IPS-NIHi11 (cell line): ENCODE results near the gene CA7.
"Not testable (repeated sequence)": the region's sequence is repeated elsewhere in the genome, so short reads cannot be mapped to it uniquely, and the experiment has no call there.

ENCODE experiments used
- DNase-seq: peaks from one replicate; pipeline ENCODE4 v3.0.0; 2012; ENCODE audit warnings: mixed read lengths, low spot score

Gene CA7

DNA sequence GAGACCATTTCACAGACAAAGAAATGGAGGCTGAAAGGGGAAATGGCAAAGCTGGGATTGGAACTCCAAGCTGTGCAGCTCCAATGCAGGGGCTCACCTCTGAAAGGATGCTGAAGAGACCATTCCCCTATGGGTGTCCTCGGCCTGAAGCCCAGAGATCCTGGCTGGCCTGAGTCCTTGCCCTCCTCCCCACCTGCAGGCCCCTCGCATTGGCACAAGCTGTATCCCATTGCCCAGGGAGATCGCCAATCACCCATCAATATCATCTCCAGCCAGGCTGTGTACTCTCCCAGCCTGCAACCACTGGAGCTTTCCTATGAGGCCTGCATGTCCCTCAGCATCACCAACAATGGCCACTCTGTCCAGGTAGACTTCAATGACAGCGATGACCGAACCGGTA, 2.6 kb downstream of the CA7 start:
- no peak for DNase-seq

DNA sequence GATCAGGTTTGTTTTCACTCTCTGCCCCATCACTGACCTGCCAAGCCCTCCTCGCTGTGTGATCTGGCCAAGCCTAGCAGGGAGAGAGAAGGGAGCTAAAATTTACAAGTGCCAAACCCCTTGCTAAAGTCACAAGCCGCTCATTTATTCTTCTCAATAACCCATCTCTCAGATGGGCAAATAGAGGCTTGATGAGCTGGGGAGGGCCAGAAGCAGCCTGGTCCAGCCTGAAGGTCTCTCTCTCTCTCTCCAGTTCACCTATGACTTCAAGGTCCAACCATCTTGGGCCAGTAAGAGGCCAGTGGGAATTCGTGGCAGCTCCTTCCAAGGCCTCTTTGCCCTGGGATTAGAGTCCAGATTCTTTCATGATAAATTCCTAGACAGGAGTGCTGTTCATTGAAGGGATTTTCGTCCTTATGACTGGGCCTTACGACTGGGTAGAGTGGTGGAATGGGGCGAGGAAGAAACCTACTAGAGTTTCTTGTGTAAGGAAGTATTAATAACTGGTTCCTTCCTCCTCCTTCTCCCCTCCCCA, 3.4 kb downstream of the CA7 start:
- DNase-seq = no peak

DNA sequence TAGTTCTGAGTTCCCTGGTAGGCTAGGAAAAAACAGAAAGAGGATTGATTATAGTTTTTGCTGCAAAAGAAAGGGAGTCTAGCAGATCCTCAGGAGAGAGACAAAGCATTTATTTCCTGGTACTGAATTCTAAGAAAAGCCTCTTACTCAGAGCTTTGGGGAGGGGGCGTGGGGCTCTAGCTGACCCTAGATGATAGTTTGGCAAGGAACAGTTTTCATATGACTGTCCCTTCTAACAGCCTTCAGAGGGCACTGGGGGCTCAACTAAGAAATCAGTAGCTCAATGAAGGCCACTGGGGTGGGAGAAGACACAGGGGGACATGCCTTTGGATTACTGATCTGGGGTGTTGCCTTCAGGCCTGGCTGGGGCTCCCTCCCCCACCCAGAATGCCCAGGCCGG, 4.0 kb downstream of the CA7 start:
- no peak for DNase-seq

DNA sequence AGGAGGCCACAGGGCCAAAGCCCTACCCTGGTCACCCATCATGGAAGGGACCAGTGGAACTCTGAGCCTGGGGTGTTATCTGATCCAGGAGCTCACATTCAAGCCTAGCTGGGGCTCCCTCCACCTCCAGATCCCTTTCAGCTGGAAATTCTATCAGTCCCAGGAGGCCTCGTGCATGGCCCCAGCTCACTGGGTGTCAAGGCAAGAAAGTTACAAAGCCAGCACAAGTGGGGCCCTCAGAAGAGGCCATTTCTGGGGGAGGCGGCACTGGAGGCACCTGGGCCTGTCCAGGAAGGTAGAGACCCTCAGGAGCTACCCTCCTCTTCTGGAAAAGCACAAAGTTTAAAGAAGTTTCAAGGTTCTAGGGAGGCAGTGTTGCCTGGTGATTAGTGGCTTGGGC, 4.8 kb downstream of the CA7 start:
- DNase-seq = no peak

DNA sequence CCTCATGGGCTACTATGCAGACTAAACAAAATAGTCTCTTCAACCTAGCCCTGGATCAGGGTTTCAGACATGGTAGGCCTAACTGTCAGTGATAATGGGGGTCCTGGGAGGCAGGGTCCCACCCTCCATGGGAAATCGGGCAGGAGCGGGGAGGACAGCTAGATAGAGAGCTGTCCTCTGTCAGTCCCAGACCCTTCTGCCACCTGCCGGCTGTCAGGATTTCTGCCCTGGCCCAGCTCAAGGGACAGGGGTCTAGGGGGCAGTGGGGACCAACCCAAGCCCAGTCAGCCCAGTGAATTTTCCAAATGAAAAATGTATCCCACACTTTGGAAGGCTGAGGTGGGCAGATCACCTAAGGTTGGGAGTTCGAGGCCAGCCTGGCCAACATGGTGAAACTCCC, 5.3 kb downstream of the CA7 start:
- DNase-seq = no peak

DNA sequence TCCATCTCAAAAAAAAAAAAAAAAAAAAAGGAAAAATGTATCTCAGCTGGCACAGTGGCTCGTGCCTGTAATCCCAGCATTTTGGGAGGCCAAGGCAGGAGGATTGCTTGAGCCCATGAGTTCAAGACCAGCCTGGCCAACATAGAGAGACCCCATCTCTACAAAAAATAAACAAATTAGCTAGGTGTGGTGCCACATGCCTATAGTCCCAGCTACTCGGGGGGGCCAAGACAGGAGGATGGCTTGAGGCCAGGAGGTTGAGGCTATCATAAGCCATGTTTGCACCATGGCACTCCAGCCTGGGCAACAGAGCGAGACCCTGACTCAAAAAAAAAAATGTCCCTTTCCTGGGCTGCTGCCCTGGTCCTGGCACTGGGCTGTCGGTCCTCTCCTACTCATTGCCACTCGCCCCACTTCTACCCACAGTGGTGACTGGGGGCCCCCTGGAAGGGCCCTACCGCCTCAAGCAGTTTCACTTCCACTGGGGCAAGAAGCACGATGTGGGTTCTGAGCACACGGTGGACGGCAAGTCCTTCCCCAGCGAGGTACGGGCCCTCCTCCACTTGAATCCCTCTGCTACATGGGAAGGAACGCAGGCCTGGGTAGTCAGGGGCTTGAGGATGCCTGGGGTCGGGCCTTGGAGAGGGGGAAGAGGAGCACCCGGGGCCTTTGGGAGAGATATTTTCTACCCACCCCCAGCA, 6.1 kb downstream of the CA7 start:
- no peak for DNase-seq

DNA sequence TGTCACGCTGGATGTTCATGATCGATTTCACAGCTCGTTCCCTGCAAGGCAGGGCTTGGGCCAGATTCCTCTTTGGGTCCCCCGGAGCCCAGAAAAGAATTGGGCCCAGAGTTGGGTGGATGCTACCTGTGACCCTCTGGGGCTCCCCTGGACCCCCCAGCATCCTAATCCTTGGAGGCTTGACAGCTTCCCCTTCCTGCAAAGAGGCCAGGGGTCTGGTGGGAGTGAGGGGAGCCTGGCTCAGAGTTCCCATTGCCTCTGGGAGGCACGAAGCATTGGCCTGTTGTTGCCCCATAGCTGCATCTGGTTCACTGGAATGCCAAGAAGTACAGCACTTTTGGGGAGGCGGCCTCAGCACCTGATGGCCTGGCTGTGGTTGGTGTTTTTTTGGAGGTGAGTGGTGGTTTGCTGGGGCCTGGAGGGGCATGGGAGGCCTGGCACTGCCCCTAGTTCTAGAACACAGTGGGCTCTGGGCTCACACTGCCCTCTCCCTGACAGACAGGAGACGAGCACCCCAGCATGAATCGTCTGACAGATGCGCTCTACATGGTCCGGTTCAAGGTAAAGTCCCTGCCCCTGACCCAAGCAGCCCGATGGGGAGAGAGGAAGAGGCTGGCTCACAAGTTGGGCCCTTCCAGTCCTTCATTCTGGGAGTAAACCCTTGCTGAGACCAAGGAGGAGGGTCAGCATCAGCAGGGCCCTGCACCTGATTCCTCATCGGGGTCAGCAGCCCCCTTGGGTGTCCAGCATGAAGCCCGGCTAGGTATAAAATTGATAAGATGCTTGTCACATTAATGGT, 7.2 kb downstream of the CA7 start:
- no peak for DNase-seq

DNA sequence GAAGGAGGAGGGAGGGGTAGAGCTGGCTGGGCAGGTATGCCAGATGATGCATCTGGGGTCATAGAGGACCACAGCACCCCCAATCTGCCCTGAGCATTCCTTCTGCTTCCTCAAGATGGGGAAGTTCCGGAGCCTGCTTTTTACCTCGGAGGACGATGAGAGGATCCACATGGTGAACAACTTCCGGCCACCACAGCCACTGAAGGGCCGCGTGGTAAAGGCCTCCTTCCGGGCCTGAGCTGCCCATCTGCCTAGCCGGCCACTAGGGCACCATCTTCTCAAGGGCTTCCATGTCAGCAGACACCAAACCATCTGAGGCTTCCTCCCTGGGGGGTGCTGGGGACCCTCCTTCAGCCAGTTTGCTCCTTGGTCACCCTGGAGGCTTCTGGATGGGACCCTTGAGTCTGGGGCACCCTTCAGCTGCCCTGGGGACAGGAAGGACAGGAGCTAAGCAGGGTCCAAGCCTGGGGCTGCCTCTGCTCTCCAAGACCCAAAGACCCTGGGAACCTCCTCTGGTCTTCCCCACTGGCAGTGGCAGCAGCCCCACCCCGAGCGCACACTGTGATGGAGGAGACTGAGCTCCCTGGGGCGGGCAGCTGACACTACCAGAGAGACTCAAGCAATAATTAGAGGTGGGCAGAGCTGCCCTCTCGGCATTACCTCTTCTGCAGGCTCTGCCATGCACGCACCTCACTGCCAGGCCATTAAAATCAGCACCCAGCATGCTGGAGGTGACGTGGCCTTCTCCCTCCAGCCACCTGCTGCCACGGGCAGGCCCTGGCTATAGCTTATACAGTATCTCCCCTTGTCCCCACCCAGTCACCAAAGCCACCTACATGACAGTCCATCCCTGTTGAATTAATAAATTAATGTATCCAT, 9.3 kb downstream of the CA7 start:
- DNase-seq = no peak

DNA sequence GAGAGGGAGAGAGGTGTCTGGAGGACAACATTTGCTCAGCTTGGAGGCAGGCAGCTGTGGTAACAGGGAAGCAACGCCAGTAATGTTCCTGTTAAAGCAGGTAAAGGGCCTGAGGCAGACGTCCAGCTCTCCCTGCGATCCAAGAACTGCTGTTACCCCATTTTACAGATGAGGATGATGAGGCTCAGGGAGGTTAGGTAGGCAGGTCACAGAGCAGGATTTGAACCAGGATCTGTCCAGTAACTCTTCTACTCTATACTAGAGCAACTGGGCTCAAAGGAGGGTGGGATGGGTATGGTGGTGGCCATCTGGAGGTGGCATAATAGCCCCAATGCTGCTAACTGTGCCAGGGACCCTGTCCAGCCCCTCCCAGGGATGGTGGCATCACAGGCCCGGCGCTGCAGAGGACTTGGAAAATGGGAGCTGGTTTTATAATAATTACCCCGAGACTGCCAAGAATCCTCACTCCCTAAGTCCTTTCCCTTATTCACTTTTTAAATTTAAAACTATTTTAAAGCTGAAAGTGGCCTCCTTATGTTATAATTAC, 12.0 kb downstream of the CA7 start:
- DNase-seq = no peak

DNA sequence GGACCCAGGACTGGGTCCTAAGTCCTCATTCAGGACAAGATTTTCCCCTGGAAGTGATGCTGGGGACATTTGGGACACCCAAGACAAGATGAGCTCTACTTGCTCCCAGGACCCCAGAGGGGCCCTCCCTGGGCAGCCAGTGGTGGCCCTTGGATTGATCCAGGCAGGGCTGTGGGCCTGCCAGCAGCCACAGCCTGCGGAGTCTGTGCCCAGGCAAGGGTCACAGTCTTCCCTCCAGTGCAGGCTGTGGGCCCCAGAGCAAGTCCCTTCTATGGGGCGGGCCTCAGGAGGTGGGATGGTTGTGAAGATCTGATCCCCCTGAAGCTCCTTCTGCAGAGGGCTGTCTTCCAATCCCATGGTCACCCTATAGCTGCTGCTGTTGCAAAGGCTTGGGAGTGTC, 12.6 kb downstream of the CA7 start:
- DNase-seq = no peak

DNA sequence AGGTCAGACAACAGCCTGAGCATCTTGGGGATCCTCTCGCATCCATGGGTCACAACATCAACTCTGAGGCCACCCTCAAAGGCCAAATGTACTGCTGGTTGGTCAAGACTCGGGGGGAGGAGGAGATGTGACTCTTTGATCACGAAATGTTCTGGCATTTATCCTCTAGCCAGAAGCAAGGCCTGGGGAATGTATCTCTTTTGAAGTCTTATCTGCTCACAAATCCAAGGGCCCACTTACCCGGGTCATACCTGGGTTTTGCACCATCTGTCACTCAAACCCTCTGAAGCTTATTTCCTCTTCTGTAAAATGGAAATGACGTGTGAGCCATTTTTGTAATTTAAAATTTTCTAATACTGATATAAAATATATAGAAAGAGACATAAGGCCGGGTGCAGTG, 13.2 kb downstream of the CA7 start:
- no peak for DNase-seq

DNA sequence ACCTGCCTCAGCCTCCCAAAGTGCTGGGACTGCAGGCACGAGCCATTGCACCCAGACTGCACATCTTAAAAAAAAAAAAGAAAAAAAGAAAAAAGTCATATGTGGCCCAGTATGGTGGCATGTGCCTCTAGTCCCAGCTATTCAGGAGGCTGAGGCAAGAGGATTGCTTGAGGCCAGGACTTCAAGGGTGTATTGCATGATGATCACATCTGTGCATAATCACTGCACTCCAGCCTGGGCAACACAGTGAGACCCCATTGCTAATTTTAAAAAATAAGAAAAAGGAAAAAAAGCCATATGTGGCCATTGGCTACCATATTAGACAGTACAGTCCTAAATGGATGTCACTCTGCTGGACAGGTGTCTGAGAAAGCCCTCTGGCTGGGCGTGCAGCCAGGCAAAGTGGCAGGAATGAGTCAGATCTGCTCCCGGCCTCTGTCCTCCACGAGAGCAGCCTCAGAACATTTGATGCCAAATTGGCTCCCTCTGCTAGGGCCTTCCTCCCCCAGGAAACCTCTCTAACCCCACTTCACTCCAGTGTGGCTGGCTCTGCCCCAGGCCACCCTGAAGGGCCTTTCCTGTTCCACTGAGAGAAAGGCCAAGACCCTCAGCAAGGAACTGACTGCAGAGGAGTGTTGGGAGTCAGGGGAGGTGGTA, 14.7 kb downstream of the CA7 start:
- DNase-seq = no peak

DNA sequence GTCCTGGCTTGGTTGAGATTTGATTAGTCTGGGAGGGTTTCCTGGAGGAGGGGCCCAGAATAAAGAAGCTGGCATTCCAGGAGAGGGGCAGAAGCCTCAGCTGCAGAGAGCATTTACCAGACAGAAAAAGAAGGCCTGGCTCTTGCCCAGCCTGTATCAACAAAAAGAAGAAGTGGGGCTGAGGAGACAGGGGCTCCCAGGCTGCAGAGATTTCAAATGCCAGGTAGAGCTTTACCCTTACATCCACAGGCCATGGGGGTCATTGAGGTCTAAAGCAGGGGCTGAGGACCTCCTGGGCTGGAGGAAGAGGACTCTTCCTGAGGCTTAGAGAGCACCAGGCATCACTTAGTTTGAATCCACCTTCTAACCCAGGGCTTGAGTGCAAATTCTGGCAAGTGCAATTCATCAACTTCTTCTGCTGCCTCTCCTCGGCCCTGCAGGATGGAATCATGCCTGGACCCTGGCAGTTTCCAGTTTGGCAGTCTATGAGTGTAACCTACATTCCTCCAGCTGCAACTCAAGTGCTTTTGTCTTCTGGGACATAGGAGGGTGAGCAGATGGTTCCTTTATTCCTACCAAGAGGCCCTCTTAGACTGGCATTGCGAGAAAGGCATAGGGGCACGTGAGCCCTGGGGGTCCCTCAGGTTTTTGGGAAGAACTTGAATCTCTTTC, 15.3 kb downstream of the CA7 start:
- no peak for DNase-seq

DNA sequence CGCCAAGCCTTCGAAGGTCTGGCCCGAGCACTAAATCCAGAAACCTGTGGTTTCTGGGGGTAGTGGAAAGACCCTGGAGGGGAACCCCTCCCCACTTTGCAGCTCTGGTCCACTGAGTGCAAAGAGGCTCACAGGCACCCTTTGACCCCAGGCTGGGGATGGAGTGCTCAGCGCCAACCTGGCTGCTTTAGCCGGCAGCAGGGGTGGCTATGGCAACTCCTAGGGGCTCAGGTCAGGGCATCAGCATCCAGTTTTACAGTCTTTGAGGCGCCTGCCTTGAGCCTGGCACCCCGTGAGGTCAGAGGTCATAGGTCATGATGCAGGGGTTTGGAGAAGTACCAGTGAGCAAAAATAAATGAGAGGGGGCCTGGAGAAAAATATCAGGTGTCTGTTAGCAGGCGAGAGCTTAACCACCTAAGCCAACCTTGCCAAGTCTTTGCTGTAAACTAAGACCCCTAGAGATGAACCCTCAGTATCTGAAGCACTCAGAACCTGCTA, 17.9 kb downstream of the CA7 start:
- DNase-seq = no peak

DNA sequence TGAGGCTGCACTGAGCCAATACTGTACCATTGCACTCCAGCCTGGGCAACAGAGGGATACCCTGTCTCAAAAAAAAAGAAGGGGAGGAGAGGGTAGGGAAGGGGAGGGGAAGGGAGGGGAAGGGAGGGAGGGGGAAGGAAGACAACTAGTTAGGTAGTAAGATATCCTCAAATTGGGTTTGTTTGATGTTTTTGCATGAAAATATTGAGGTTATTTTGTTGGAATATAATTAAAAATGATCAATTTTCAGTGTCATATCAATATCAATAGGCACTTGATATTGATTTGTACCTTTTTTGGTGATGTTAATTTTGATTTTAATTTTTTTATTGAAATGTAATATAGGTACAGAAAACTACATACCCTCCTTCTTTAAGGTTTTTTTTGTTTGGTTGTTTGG, 19.5 kb downstream of the CA7 start:
- no peak for DNase-seq

DNA sequence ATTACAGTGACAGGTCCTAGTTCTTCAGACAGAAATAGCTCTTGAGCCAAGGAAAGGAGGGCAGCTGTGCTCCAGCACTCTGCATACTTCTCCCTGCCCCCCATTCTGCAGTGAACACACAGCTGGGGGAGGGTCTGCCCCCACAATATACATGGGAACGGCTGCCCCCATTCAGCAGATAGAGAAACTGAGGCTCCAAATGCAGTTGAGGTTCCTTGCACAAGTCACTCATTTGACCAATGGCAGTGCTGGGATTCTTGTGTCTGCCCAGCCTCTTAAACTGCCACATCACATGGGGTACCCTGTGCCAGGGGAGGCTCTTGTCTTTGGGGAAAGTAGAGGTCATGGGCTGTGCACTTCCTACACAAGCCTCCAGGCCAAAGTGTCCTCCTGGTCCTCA, 25.2 kb downstream of the CA7 start:
- no peak for DNase-seq

DNA sequence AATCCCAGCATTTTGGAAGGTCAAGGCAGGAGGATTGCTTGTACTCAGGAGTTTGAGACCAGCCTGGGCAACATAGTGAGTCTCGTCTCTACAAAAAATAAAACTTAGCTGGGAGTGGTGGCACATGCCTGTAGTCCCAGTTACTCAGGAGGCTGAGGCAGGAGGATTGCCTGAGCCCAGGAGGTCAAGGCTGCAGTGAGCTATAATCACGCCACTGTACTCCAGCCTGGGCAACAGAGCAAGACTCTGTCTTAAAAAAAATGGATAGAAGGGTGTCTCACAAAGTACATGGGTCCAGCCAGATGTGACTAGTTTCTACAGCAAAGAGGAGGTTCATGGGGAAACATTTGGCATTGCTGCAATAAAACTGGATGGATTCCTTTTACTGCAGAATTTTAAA, 27.1 kb downstream of the CA7 start:
- not testable (repeated sequence) for DNase-seq

DNA sequence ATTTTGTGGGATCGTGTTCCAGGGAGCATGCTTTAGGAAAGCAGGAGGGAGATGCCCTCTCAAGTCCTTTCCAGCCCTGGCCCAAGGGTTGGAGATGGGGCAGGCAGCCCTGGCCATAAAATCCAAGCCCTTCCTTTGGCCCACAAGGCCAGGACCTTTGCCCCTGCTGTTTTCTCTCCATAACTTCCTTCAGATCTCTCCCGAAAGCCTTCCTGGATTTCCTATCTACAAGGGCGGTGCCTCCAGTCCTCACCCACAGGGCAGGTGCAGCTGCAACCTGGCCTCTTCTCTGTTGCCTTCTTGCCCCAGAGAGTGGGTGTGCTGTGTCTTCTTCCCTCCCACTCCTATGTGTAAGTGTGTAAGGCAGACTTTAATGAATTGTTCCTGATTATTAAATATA, 27.6 kb downstream of the CA7 start:
- no peak for DNase-seq

DNA sequence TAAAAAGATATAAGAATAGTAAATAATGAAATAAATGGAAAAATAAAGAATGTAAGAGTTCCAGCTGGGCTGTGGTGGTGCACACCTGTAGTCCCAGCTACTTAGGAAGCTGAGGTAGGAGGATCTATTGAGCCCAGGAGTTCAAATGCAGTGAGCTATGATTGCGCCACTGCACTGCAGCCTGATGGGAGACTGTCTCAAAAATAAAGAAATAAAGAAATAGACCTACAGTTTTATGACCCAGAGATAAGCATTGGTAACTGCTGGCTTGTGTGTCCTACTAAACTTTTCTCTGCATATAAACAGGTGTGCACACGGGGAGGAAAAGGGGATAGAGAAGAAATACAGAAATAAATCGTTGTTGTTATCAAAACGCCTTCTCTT, 28.3 kb downstream of the CA7 start:
- no peak for DNase-seq

DNA sequence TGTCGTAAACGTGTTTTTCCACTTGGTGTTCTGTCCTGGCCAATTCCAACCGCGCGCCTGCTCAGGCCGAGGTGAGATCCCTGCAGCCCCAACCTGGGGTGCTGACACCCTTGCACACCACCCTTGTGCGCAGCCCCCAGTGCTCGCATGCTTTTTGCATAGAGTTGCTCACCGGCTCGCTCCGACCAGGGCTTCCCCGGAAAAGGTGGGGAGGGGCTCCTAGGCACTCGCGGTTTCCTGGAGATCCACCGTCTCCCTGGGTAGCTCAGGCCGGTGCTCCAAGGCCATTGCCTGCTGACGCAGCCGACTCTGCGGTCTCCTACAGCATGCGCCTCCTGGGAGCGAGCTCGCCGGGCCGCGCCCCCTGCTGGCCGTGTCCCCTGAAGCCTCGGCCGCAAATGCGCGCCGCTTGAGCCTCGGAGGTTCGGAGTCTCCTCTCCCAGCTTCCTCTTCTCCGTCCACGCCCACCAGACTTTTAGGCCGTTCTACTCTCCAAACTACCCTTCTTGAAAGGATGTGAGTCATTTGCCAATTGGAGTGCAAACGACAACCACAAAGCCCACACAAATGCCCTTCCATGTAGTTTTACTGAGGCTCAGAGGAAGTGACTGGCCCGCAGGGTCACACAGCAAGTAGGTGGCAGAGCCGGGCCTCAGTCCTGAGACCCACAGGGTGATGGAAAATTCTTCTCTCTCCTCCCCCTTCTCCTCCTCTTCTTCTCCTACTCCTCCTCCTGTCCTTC, 28.9 kb downstream of the CA7 start:
- DNase-seq = peak; percentile 89
